Retinal pigment epithelial cell (primary cell): ENCODE data around the gene LTB4R2.

Source experiments
- DNase-seq: peaks from one replicate; pipeline ENCODE4 v3.0.0-alpha.2; 2010; ENCODE audit warnings: low read depth
- H3K4me3 ChIP-seq: 2 replicates; pipeline ENCODE4 v1.5.1; 2011; ENCODE audit warnings: mild to moderate bottlenecking, low read length, control low read depth, moderate library complexity
- TF ChIP-seq, protein P1 (sequence below): conservative IDR thresholded peaks from 2 replicates; pipeline ENCODE4 v1.5.1; 2011; ENCODE audit warnings: low read depth, low read length, control low read depth, inconsistent platforms

The LTB4R2 gene

DNA sequence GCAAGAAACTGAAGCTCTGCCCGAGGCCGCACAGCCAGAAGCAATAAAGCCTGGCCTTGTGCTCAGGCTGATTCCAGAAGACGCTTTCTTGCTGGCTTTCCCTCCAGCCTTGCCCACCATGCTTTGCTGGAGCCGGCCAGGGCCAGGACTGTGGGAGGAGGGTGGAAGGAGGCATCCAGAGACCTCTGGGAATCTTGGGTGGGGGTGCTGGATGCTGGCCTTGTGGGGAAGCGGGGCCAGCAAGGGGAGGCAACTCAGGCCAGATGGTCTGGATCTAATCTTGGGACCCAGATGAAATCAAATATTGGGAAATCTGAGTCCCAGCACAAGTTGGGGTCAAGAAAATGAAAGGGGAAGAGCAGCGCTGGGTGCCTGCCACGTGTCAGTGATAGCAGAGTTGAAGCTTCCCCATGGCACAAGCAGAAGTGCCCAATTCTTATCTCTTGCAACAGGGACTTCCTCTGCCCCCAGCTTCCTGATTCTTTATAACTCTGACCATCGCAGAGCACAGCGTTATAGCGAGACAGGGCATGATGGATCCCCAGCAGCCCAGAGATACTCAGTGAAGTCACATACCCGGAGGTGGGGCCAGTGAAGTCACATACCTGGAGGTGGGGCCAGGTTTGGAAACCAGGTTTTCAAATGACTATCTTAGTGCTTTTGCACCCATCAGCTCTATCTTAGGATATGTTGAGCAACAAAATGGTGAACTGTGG is 32.2 kb upstream of the LTB4R2 start:
- H3K4me3 ChIP-seq = no peak overlapping the region
- DNase-seq = no peak
- TF ChIP-seq, protein P1, sequence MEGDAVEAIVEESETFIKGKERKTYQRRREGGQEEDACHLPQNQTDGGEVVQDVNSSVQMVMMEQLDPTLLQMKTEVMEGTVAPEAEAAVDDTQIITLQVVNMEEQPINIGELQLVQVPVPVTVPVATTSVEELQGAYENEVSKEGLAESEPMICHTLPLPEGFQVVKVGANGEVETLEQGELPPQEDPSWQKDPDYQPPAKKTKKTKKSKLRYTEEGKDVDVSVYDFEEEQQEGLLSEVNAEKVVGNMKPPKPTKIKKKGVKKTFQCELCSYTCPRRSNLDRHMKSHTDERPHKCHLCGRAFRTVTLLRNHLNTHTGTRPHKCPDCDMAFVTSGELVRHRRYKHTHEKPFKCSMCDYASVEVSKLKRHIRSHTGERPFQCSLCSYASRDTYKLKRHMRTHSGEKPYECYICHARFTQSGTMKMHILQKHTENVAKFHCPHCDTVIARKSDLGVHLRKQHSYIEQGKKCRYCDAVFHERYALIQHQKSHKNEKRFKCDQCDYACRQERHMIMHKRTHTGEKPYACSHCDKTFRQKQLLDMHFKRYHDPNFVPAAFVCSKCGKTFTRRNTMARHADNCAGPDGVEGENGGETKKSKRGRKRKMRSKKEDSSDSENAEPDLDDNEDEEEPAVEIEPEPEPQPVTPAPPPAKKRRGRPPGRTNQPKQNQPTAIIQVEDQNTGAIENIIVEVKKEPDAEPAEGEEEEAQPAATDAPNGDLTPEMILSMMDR = no peak

DNA sequence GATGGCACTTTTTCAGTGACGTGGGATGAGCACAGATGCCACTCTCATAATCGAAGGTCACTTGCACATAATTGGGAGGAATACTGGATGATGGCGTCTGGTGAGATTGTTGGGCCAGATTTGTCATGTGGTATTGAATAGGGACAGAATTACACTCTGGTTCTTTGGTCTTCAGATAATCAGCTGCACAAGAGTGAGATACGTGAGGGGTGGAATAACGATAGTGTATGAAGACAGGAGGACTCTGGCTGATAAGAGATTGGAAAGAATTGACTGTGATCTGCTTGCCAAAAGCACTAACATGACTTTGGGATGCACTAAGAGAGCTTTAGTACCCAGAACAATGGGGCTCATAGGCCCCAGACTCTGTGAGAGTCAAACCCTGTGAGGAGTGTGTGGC is 31.5 kb upstream of the LTB4R2 start:
- no peak overlapping the region for H3K4me3 ChIP-seq
- no peak for DNase-seq
- TF ChIP-seq, protein P1 = no peak

DNA sequence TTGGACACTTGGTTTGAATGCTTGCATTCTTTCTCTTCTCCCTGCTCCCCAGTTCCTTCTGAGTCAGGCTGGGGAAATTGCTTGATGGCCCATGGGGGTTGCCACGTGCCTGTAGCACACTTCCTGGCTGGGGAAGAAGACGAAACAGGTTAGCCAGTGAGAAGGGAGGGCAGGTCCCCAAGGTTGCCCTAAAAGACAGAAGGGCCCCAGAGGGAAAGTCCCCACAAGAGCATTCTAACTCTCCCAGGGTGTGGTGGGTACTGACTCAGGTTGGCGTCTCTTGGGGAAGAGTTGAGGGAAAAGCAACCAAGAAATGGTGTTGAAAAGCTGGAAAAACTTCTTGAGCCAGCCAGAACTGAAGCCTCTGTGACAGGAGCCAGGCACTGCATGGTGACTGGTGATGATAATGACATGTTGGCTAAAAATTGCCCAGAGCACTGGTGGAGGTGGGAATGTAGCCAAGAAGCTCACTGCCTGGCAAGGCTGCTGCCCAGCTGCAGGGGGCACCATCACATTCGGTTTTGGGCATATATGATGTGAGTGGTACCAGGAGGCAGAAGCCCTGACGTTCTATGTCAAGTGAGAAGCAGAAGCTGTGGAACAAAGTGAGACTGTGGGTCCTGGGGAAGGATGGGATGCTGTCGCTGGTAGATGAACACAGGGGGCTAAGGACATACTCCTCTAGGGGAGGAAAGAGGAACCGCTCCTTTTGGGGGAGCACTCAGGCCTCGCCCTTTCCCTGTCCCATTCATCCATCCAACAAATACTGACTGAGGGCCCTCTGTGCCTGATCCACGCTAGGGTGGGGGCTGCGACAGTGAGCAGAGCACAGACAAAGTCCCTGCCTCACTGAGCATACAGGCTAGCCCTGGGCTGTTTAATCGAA is 30.4 kb upstream of the LTB4R2 start:
- no peak overlapping the region for H3K4me3 ChIP-seq
- TF ChIP-seq, protein P1 = peak; percentile 49
- DNase-seq = no peak

DNA sequence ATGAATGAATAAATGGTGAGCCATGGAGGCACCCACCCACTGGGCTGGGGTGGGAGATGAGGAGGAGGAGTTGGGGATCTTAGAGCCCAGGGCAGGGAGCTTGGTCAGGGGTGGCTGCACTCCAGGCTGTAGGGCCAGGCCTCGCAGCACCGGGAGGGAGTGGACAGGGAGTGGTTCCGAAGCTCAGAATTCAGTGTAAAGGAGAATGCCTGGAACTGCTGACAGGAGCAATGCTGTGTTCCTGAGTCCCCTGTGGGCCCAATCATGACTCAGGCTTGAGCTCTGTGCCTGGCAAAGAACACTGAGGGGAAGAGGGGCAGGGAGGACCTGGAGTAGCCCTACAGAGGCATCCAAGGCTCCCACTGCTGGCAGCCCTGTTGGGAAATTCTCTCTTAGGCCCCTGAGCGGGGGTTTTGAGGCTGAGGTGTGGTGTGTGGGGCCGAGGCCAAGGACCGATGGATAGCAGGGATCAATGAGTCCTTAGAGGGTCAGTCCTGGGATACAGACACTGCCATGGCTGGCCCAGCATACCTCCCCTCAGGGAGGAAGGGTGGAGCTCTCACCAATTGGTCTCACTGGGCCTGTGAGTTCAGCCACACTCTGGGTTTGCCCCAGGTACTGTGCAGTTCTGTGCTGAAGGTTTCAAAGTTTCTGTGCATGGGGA is 29.0 kb upstream of the LTB4R2 start:
- no peak for DNase-seq
- H3K4me3 ChIP-seq = no peak overlapping the region
- TF ChIP-seq, protein P1 = no peak

DNA sequence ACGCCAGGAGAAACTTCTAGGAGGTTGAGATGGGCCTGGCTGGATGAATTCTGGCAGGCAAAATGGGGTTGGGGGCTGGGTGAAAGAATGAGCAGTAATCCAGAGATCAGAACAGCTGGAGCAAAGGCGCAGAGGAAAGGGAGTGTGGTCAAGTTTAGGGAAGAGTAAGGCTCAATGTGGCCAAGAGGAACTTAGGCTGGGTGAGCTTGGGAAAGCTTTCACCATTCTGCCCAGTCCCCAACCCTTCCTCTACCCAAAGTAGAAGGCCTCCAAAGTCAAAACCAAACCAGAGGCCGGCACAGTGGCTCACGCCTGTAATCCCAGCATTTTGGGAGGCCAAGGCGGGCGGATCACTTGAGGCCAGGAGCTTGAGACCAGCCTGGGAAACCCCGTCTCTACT is 28.3 kb upstream of the LTB4R2 start:
- DNase-seq = no peak
- TF ChIP-seq, protein P1 = no peak
- H3K4me3 ChIP-seq = no peak overlapping the region

DNA sequence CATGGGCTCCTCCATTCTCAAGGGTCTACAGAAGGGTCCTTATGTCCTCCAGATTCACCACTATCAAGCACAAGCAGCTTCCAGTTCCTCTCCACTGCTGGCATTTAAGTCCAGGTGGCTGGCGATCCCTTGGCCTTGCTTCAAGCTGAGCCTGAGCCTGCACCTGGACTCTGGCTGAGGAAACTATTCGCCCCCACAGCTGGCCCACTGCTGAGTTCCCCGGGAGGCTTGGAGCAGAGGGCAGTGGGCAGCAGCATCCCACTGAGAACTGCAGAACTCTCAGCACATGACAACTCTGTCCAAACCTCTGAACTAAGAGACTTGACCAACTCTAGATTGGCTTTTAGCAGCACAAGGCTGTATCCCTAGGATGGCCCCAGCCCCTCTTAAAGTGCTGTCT is 27.2 kb upstream of the LTB4R2 start:
- no peak overlapping the region for H3K4me3 ChIP-seq
- DNase-seq = no peak
- TF ChIP-seq, protein P1 = no peak
